Trophoblast cell (in vitro differentiated cells and primary cell): ENCODE results near the gene NRDC.

Experiments used
- DNase-seq, 2 donors: peaks; one replicate each; pipeline ENCODE4 v3.0.0-alpha.2; 2016
- H2AFZ ChIP-seq: 2 replicates; pipeline ENCODE4 v1.6.1; 2013; ENCODE audit warnings: low read length, moderate library complexity, mild to moderate bottlenecking; ENCODE audit not compliant: insufficient read depth, poor library complexity
- H2AK5ac ChIP-seq: 2 replicates; pipeline ENCODE4 v1.6.1; 2013; ENCODE audit warnings: mild to moderate bottlenecking, low read length
- H2BK120ac ChIP-seq: 2 replicates; pipeline ENCODE4 v1.6.1; 2013; ENCODE audit warnings: low read length, mild to moderate bottlenecking, moderate library complexity; ENCODE audit not compliant: insufficient read depth, poor library complexity
- H2BK12ac ChIP-seq: 2 replicates; pipeline ENCODE4 v1.6.1; 2013; ENCODE audit warnings: mild to moderate bottlenecking, low read length, moderate library complexity
- H2BK5ac ChIP-seq: 2 replicates; pipeline ENCODE4 v1.6.1; 2013; ENCODE audit warnings: low read length, low read depth, moderate library complexity, mild to moderate bottlenecking; ENCODE audit not compliant: poor library complexity
- H3K14ac ChIP-seq: 2 replicates; pipeline ENCODE4 v1.6.1; 2013; ENCODE audit warnings: mild to moderate bottlenecking, low read length
- H3K18ac ChIP-seq: 2 replicates; pipeline ENCODE4 v1.6.1; 2013; ENCODE audit warnings: mild to moderate bottlenecking, low read length
- H3K23ac ChIP-seq: 2 replicates; pipeline ENCODE4 v1.6.1; 2013; ENCODE audit warnings: low read length
- H3K27ac ChIP-seq: 2 replicates; pipeline ENCODE4 v1.5.1; 2013; ENCODE audit warnings: low read depth, mild to moderate bottlenecking, inconsistent platforms, low read length, moderate library complexity
- H3K27me3 ChIP-seq: 2 replicates; pipeline ENCODE4 v1.6.1; 2013; ENCODE audit warnings: inconsistent platforms, mild to moderate bottlenecking, low read length, moderate library complexity; ENCODE audit not compliant: insufficient read depth
- H3K36me3 ChIP-seq, 2 experiments: 1 replicate in 1 of 2; 2 replicates in 1 of 2; pipeline ENCODE4 v1.6.1; 2013; ENCODE audit warnings: low read length in 2 of 2, mild to moderate bottlenecking in 2 of 2, moderate library complexity in 1 of 2; ENCODE audit not compliant: insufficient read depth in 2 of 2, control insufficient read depth in 1 of 2
- H3K4ac ChIP-seq: 2 replicates; pipeline ENCODE4 v1.6.1; 2013; ENCODE audit warnings: low read depth, mild to moderate bottlenecking, low read length, moderate library complexity
- H3K4me1 ChIP-seq, 2 experiments: 1 replicate in 1 of 2; 2 replicates in 1 of 2; pipeline ENCODE4 v1.6.1; 2013; ENCODE audit warnings: low read length in 2 of 2, mild to moderate bottlenecking in 2 of 2, moderate library complexity in 1 of 2; ENCODE audit not compliant: insufficient read depth in 2 of 2, control insufficient read depth in 1 of 2
- H3K4me2 ChIP-seq: 2 replicates; pipeline ENCODE4 v1.6.1; 2013; ENCODE audit warnings: inconsistent platforms, mild to moderate bottlenecking, low read length, moderate library complexity
- H3K4me3 ChIP-seq: 2 replicates; pipeline ENCODE4 v1.5.1; 2013; ENCODE audit warnings: mild to moderate bottlenecking, low read depth, low read length, inconsistent platforms
- H3K79me1 ChIP-seq: one replicate; pipeline ENCODE4 v1.6.1; 2013; ENCODE audit warnings: low read length
- H3K79me2 ChIP-seq: 2 replicates; pipeline ENCODE4 v1.6.1; 2013; ENCODE audit warnings: low read length, mild to moderate bottlenecking; ENCODE audit not compliant: control insufficient read depth, insufficient read depth, poor library complexity
- H3K9ac ChIP-seq: 2 replicates; pipeline ENCODE4 v1.6.1; 2013; ENCODE audit warnings: mild to moderate bottlenecking, low read length
- H3K9me3 ChIP-seq: 2 replicates; pipeline ENCODE4 v1.6.1; 2013; ENCODE audit warnings: low read depth, mild to moderate bottlenecking, control low read depth, inconsistent platforms, low read length; ENCODE audit not compliant: insufficient read depth
- H4K12ac ChIP-seq: 2 replicates; pipeline ENCODE4 v1.6.1; 2013; ENCODE audit warnings: low read depth, mild to moderate bottlenecking, low read length, moderate library complexity
- H4K8ac ChIP-seq: 2 replicates; pipeline ENCODE4 v1.6.1; 2013; ENCODE audit warnings: low read depth, mild to moderate bottlenecking, low read length, moderate library complexity
- H4K91ac ChIP-seq: one replicate; pipeline ENCODE4 v1.6.1; 2013; ENCODE audit warnings: low read depth, mild to moderate bottlenecking, low read length, moderate library complexity
- WGBS: extraction: QIAGEN DNeasy Blood & Tissue Kit; methylation state at CpG from one replicate; pipeline ENCODE4 v1.1.7; 2013; ENCODE audit warnings: missing lambda C conversion rate; ENCODE audit not compliant: insufficient read length, insufficient coverage; ENCODE audit errors: extremely low coverage; 5-methylcytosine and 5-hydroxymethylcytosine counted together

The NRDC gene

DNA sequence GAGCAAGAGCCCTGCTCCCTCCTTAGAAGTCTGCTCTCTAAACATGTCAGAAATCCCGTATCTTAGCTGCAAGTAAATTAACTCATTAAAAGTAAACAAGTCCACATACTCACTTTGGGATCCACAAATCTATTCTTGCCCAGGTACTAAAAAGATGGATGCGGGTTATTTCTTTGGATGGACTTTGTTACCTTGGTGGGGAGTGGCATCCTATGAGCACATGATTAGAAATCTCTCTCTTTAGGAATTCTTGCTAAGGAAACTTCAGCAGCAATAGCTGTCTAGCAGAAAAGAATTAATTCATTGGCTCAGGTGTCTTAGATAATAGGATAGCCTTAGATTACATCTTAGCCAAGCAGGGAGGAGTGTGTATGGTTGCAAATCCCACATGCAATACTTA, 25.2 kb downstream of the NRDC start:
- H3K9me3 ChIP-seq: peaks cover 1% of the 10 kb centered on the region
- no peak overlapping the region for H3K14ac ChIP-seq
- H2BK5ac ChIP-seq: no peak overlapping the region
- H2BK120ac ChIP-seq: no peak overlapping the region
- no peak overlapping the region for H4K12ac ChIP-seq
- H2AK5ac ChIP-seq: no peak overlapping the region
- H3K4me3 ChIP-seq: no peak overlapping the region
- H4K91ac ChIP-seq: no peak overlapping the region
- H3K4ac ChIP-seq: no peak overlapping the region
- no CpG with 5 or more reads among the region's 2 CpGs for WGBS
- H3K4me1 ChIP-seq: peaks cover 0 to 6% of the 10 kb centered on the region in 2 experiments
- H3K23ac ChIP-seq: no peak overlapping the region
- H2AFZ ChIP-seq: no peak overlapping the region
- H4K8ac ChIP-seq: no peak overlapping the region
- H3K79me1 ChIP-seq: no peaks in the 10 kb centered on the region
- H3K27me3 ChIP-seq: no peaks in the 10 kb centered on the region
- H3K79me2 ChIP-seq: no peaks in the 10 kb centered on the region
- no peak overlapping the region for H2BK12ac ChIP-seq
- no peak for DNase-seq
- no peak overlapping the region for H3K9ac ChIP-seq
- no peak overlapping the region for H3K4me2 ChIP-seq
- no peak overlapping the region for H3K18ac ChIP-seq
- H3K36me3 ChIP-seq: peaks cover 1 to 2% of the 10 kb centered on the region in 2 experiments
- no peak overlapping the region for H3K27ac ChIP-seq

DNA sequence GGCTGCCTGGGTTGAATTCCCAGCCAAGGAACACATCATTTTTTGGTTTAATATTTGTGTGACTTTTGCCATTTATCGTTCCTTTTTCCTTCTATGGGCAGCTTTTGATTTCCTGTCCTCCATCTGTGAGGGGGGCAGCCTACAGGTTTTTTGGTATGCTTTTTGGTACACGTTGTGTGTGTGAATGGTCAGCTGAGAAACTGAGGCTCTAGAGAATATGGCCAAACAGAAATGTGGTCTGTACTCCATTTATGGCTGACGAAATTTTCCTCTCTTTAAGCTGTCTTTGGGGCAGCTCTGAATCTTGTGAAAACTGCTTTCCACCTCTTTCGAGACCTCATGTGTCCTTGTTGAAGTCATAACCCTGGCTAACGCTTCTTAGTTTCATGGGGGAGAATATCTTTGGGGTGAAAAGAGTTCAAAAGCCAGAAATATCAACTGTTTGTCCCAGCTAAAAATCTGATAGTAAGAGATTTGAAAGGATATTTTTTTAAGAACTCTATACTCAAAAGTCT, 26.6 kb downstream of the NRDC start:
- Histone ChIP-seq H3K79me2 (no peaks in the 10 kb centered on the region), H3K9me3 (peaks cover 6% of the 10 kb centered on the region), H3K23ac (no peak overlapping the region), H2BK5ac (no peak overlapping the region), H3K4me1 (peaks cover 0 to 6% of the 10 kb centered on the region in 2 experiments), H4K12ac (no peak overlapping the region), H3K18ac (no peak overlapping the region), H4K91ac (no peak overlapping the region), H3K79me1 (no peaks in the 10 kb centered on the region), H2AFZ (no peak overlapping the region), H3K27ac (no peak overlapping the region), H3K27me3 (no peaks in the 10 kb centered on the region), H3K9ac (no peak overlapping the region), H3K14ac (no peak overlapping the region), H3K4me2 (no peak overlapping the region), H2AK5ac (no peak overlapping the region), H3K4ac (no peak overlapping the region), H4K8ac (no peak overlapping the region), H2BK120ac (no peak overlapping the region), H2BK12ac (no peak overlapping the region), H3K4me3 (no peak overlapping the region), H3K36me3 (peaks cover 4 to 5% of the 10 kb centered on the region in 2 experiments)
- no CpG with 5 or more reads among the region's 5 CpGs for WGBS
- DNase-seq: no peak

DNA sequence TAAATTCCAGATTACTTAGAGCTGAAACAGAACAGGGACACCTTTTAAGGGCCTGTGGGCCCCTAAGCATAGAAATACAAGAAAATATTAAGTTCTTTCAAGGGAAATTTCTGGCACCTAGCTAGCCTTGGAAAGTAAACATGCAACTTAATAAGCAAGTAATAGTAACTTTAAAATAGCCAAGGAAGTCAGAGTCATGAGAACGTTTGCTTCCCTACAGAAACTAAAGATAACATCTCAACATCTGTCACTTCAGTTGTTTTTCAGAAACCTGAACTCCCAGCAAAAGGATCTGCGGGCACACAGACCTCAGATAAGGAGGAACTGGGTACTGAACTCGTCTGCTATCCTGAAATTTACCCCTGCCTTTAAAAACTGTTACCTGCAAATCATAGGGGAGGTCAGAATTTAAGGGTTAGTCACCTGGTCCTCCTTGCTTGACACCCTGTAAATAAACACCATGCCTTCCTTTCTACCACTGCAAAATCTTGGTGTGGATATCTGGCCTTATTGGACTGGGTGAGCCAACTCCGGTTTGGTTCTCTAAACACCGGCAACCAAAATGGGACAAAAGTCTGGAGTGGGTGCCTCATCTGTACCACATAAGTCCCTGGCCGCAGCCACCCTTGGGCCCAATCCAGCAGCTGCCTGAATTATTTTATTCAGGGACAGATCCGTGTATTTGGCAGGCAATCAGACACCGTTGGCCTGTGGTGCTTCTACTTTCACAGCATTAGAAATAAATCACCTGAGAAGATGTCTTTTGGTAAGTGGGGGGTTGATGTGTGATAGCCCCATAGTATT, 27.9 kb downstream of the NRDC start:
- peak in 1 of 2 donors; percentile 49 for DNase-seq
- Histone ChIP-seq H3K18ac (no peak overlapping the region), H3K4ac (no peak overlapping the region), H3K79me2 (no peaks in the 10 kb centered on the region), H3K4me2 (no peak overlapping the region), H3K79me1 (no peaks in the 10 kb centered on the region), H3K4me3 (no peak overlapping the region), H4K12ac (no peak overlapping the region), H2BK12ac (no peak overlapping the region), H4K8ac (no peak overlapping the region), H4K91ac (no peak overlapping the region), H3K27me3 (no peaks in the 10 kb centered on the region), H3K27ac (no peak overlapping the region), H2AK5ac (no peak overlapping the region), H3K23ac (no peak overlapping the region), H3K9me3 (peaks cover 5% of the 10 kb centered on the region), H3K36me3 (peaks cover 3 to 5% of the 10 kb centered on the region in 2 experiments), H3K14ac (no peak overlapping the region), H2AFZ (no peak overlapping the region), H2BK5ac (no peak overlapping the region), H2BK120ac (no peak overlapping the region), H3K9ac (no peak overlapping the region), H3K4me1 (peaks cover 0 to 6% of the 10 kb centered on the region in 2 experiments)
- WGBS: no CpG with 5 or more reads among the region's 8 CpGs

DNA sequence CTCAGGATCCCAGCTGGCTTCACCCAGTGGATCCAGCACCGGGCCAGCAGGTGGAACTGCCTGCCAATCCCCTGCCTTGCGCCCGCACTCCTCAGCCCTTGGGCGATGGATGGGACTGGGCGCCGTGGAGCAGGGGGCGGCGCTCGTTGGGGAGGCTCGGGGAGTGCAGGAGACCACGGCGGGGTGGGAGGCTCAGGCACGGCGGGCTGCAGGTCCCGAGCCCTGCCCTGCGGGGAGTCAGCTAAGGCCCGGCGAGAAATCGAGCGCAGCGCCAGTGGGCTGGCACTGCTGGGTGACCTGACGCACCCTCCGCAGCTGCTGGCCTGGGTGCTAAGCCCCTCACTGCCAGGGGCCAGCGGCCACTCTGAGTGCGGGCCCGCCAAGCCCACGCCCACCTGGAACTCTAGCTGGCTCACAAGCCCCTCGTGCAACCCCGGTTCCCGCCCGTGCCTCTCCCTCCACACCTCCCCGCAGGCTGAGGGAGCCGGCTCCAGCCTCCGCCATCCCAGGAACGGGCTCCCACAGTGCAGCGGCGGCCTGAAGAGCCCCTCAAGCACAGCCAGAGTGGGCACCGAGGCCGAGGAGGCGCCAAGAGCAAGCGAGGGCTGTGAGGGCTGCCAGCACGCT, 31.1 kb downstream of the NRDC start:
- Histone ChIP-seq H2BK5ac (no peak overlapping the region), H3K14ac (no peak overlapping the region), H2AFZ (no peak overlapping the region), H3K27ac (no peak overlapping the region), H3K4ac (no peak overlapping the region), H3K4me2 (no peak overlapping the region), H3K18ac (peak overlapping the region; percentile 68), H4K8ac (no peak overlapping the region), H3K79me1 (no peaks in the 10 kb centered on the region), H2BK120ac (no peak overlapping the region), H2AK5ac (no peak overlapping the region), H3K9ac (no peak overlapping the region), H4K12ac (no peak overlapping the region), H3K27me3 (no peaks in the 10 kb centered on the region), H3K36me3 (peaks cover 3% of the 10 kb centered on the region in 2 experiments), H2BK12ac (no peak overlapping the region), H3K4me3 (no peak overlapping the region), H3K9me3 (peaks cover 4% of the 10 kb centered on the region), H3K79me2 (no peaks in the 10 kb centered on the region), H3K23ac (no peak overlapping the region), H3K4me1 (peaks cover 0 to 6% of the 10 kb centered on the region in 2 experiments), H4K91ac (no peak overlapping the region)
- no peak for DNase-seq
- no CpG with 5 or more reads among the region's 42 CpGs for WGBS
